Ishikawa (cell line): ENCODE results near the gene CETN2.

Source experiments
- CEBPB ChIP-seq: IDR thresholded peaks from 2 replicates; pipeline ENCODE4 v1.6.1; 2012
- CREB1 ChIP-seq: IDR thresholded peaks from 2 replicates; pipeline ENCODE4 v1.6.1; 2012; ENCODE audit warnings: low read depth
- EGR1 ChIP-seq: IDR thresholded peaks from 2 replicates; pipeline ENCODE4 v1.6.1; 2012
- EP300 ChIP-seq: IDR thresholded peaks from 2 replicates; pipeline ENCODE4 v1.6.1; 2012; ENCODE audit warnings: borderline replicate concordance
- FOXM1 ChIP-seq: IDR thresholded peaks from 2 replicates; pipeline ENCODE4 v1.6.1; 2012; ENCODE audit warnings: low read depth, borderline replicate concordance
- MAX ChIP-seq: IDR thresholded peaks from 2 replicates; pipeline ENCODE4 v1.6.1; 2012
- NFIC ChIP-seq: IDR thresholded peaks from 2 replicates; pipeline ENCODE4 v1.6.1; 2012
- RAD21 ChIP-seq: IDR thresholded peaks from 2 replicates; pipeline ENCODE4 v1.6.1; 2012; ENCODE audit warnings: low read depth
- REST ChIP-seq: IDR thresholded peaks from 2 replicates; pipeline ENCODE4 v1.6.1; 2012; ENCODE audit warnings: low read depth, mild to moderate bottlenecking
- TAF1 ChIP-seq: IDR thresholded peaks from 2 replicates; pipeline ENCODE4 v1.6.1; 2012; ENCODE audit warnings: low read depth, mild to moderate bottlenecking
- TCF12 ChIP-seq: IDR thresholded peaks from 2 replicates; pipeline ENCODE4 v1.6.1; 2012; ENCODE audit warnings: low read depth
- TEAD4 ChIP-seq: IDR thresholded peaks from 2 replicates; pipeline ENCODE4 v1.6.1; 2012
- USF1 ChIP-seq: IDR thresholded peaks from 2 replicates; pipeline ENCODE4 v1.6.1; 2012
- YY1 ChIP-seq: IDR thresholded peaks from 2 replicates; pipeline ENCODE4 v1.6.1; 2012; ENCODE audit warnings: low read depth
- ZBTB7A ChIP-seq: IDR thresholded peaks from 2 replicates; pipeline ENCODE4 v1.6.1; 2012; ENCODE audit warnings: low read depth

Gene CETN2

GRCh38 chrX:152873361-152873760 is 42.8 kb upstream of the CETN2 start:
- TF ChIP-seq ZBTB7A (no peak), TEAD4 (no peak), RAD21 (no peak), TCF12 (no peak), CEBPB (no peak), REST (no peak), CREB1 (no peak), EGR1 (no peak), FOXM1 (no peak), EP300 (no peak), MAX (no peak), USF1 (no peak), YY1 (no peak), TAF1 (no peak)

- no peak for TF ChIP-seq NFIC
- no peak for TF ChIP-seq ZBTB7A
- TF ChIP-seq TCF12 = no peak
- TF ChIP-seq YY1 = no peak
- no peak for TF ChIP-seq FOXM1
- TF ChIP-seq USF1 = no peak
- no peak for TF ChIP-seq MAX
- TF ChIP-seq CEBPB = no peak
- no peak for TF ChIP-seq CREB1
- no peak for TF ChIP-seq TEAD4
- no peak for TF ChIP-seq REST
These were observed 42.0 kb upstream of the CETN2 start for GRCh38 chrX:152872522-152872921.

GRCh38 chrX:152871260-152871659 is 40.7 kb upstream of the CETN2 start:
- TF ChIP-seq CREB1 (no peak), MAX (no peak), TCF12 (no peak), RAD21 (no peak), CEBPB (no peak), USF1 (no peak), EP300 (no peak), ZBTB7A (no peak), FOXM1 (no peak)

GRCh38 chrX:152869972-152870371 is 39.4 kb upstream of the CETN2 start:
- TF ChIP-seq EP300 = no peak
- no peak for TF ChIP-seq MAX
- no peak for TF ChIP-seq TEAD4
- TF ChIP-seq NFIC = no peak
- TF ChIP-seq CEBPB = no peak
- no peak for TF ChIP-seq ZBTB7A
- no peak for TF ChIP-seq TCF12
- TF ChIP-seq REST = no peak
- no peak for TF ChIP-seq FOXM1
- no peak for TF ChIP-seq USF1
- no peak for TF ChIP-seq TAF1
